Measurements from ENCODE around the gene GJB6. TPM values are rescaled to one million over a fixed set of nuclear protein-coding genes. Genes with fewer than 3 reads are reported as not detected.

GJB6 gene
- total RNA-seq, 4 donors from 2014 or later: 1.6 to 21.5 (median 2.8) TPM; not detected in 1

DNA sequence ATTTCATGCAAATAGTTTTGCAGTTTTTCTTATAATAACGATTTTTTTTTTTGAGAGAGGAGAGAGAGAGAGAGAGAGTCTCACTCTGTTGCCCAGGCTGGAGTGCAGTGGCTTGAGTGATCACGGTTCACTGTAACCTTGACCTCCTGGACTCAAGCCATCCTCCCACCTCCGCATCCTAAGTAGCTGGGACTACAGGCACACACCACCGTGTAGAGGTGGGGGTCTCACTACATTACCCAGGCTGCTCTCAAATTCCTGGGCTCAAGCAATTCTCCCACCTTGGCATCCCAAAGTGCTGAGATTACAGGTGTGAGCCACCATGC lies 26.8 kb upstream of the GJB6 start:
- WGBS, 2 donors (ENCODE audit: low coverage in 1 of 2): 52 to 73% methylated on average over 2 to 4 of the region's 4 CpGs
- TF ChIP-seq EP300 (IDR thresholded peaks at IDR 0.05) (no peak), POLR2A (IDR thresholded peaks at IDR 0.05) (no peak), POLR2AphosphoS5 (IDR thresholded peaks at IDR 0.05) (no peak)
- TF ChIP-seq, protein P1, sequence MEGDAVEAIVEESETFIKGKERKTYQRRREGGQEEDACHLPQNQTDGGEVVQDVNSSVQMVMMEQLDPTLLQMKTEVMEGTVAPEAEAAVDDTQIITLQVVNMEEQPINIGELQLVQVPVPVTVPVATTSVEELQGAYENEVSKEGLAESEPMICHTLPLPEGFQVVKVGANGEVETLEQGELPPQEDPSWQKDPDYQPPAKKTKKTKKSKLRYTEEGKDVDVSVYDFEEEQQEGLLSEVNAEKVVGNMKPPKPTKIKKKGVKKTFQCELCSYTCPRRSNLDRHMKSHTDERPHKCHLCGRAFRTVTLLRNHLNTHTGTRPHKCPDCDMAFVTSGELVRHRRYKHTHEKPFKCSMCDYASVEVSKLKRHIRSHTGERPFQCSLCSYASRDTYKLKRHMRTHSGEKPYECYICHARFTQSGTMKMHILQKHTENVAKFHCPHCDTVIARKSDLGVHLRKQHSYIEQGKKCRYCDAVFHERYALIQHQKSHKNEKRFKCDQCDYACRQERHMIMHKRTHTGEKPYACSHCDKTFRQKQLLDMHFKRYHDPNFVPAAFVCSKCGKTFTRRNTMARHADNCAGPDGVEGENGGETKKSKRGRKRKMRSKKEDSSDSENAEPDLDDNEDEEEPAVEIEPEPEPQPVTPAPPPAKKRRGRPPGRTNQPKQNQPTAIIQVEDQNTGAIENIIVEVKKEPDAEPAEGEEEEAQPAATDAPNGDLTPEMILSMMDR (IDR thresholded peaks at IDR 0.05): no peak
- Histone ChIP-seq H3K27ac (no peak overlapping the region), H3K4me1 (no peaks in the 10 kb centered on the region), H3K27me3 (peaks cover under 1% of the 10 kb centered on the region), H3K9me3 (no peaks in the 10 kb centered on the region), H3K36me3 (no peaks in the 10 kb centered on the region), H3K4me3 (no peak overlapping the region)
- ATAC-seq: no peak

DNA sequence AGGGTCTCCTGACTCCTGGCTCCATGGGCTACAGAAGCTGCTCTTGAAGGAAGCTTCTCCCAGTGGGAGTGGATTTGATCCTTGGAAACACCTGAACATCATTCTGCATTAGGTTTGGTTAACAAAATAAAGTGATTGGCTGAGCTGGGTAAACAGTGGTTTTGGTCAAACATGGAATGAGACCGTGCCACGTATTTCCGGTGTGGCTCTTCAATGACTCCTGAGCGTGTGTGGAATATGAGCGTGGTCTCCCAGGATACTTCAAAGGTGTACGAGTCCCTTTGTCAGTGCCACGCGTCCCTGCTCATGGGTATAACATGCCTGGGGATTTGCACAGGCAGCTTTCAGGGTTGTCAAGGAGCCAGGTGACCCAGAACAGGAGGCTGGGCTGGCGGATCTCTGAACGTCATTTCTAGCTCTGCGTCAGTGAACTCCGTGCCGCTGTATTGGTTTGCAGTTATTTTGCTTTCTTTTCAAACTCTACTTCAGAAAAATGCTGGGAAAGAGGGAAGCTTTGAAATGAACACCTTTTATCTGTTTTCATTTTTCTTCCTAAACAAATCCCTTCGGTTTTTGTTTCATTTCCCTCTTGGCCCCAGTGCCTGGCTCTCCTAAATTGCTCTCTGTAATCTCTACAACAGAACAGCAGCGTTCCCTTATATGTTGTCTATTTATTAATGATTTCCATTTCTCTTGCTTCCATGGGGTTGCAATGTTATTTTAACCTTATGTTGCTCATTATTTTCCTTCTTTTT lies 26.3 kb upstream of the GJB6 start:
- TF ChIP-seq EP300 (IDR thresholded peaks at IDR 0.05) (no peak), POLR2A (IDR thresholded peaks at IDR 0.05) (no peak), POLR2AphosphoS5 (IDR thresholded peaks at IDR 0.05) (no peak)
- TF ChIP-seq, protein P1 (IDR thresholded peaks at IDR 0.05): no peak
- no peak for ATAC-seq
- Histone ChIP-seq H3K4me1 (no peaks in the 10 kb centered on the region), H3K4me3 (no peak overlapping the region), H3K36me3 (no peaks in the 10 kb centered on the region), H3K9me3 (no peaks in the 10 kb centered on the region), H3K27me3 (peaks cover 6% of the 10 kb centered on the region), H3K27ac (no peak overlapping the region)
- 44 to 72% methylated on average over 3 to 15 of the region's 15 CpGs for WGBS, 2 donors (ENCODE audit: low coverage in 1 of 2)

DNA sequence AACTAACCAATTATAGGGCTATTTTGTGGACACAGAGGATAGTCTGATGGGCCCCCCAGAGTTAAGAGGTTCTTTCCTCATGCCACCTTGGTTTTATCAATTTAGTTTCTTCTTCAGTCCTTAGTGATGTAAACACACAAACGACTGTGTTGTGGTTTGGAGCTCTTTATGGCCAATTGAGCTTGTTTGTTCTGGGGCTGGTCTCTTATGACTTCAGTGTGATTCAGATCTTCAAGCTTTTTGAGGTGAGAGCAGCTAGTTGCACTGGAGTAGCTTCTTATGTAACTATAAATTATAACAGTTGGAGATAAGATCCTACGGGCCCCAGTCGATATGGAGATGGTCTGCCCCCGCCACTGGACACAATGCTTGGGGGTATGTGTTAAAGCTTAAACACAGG lies 22.0 kb upstream of the GJB6 start:
- peaks cover 19% of the 10 kb centered on the region for H3K27me3 ChIP-seq
- no peak for TF ChIP-seq POLR2A (IDR thresholded peaks at IDR 0.05)
- no peak for TF ChIP-seq POLR2AphosphoS5 (IDR thresholded peaks at IDR 0.05)
- no peak for TF ChIP-seq EP300 (IDR thresholded peaks at IDR 0.05)
- TF ChIP-seq, protein P1 (IDR thresholded peaks at IDR 0.05): no peak
- ATAC-seq: no peak
- H3K9me3 ChIP-seq: no peaks in the 10 kb centered on the region
- H3K36me3 ChIP-seq: no peaks in the 10 kb centered on the region
- no peak overlapping the region for H3K27ac ChIP-seq
- no peaks in the 10 kb centered on the region for H3K4me1 ChIP-seq
- WGBS, 2 donors (ENCODE audit: low coverage in 1 of 2): 29 to 84% methylated on average over 1 to 4 of the region's 4 CpGs
- no peak overlapping the region for H3K4me3 ChIP-seq

DNA sequence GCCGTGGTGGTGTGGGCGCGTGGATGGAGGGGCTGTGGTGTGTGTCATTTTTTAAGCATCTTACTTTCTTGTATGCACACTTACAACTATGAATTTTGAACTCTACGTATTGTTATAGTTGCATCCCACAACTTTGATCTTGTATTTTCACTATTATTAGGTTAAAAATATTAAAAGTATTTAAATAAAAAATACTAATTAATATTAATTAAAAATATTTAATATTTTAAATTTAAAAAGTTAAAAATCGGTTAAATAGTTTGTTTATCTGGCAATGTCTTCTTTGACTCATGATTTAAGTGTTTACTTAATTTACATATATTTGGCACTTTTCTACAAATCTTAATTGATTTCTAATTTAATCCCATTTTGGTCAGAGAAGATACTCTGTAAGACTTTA lies 17.8 kb upstream of the GJB6 start:
- Histone ChIP-seq H3K27ac (no peak overlapping the region), H3K36me3 (no peaks in the 10 kb centered on the region), H3K9me3 (no peaks in the 10 kb centered on the region), H3K4me3 (no peak overlapping the region), H3K27me3 (peaks cover 19% of the 10 kb centered on the region), H3K4me1 (no peaks in the 10 kb centered on the region)
- TF ChIP-seq, protein P1 (IDR thresholded peaks at IDR 0.05): no peak
- TF ChIP-seq POLR2AphosphoS5 (IDR thresholded peaks at IDR 0.05) (no peak), EP300 (IDR thresholded peaks at IDR 0.05) (no peak), POLR2A (IDR thresholded peaks at IDR 0.05) (no peak)
- 84 to 86% methylated on average over 5 of the region's 5 CpGs for WGBS, 2 donors (ENCODE audit: low coverage in 1 of 2)
- ATAC-seq: no peak

DNA sequence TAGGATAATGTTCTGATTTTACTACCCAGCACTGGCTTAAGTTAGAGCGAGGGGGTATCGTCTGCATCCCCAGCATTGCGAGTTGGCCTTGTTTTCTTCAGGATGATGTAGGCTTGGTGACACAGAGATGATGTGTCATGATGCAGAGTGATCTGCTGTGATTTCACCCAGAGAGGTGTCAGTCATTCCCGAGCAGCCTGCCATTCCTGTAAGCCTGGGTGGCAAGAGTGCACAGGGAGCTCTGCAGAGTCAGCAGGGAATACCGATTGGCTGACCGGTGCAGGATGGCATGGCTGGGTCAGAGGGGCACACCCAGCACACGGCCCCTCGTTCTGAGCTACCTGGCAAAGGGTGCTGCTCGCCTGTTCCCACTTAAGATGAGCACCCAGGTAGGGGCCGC lies 15.8 kb upstream of the GJB6 start:
- Histone ChIP-seq H3K27ac (no peak overlapping the region), H3K27me3 (peaks cover 13% of the 10 kb centered on the region), H3K4me1 (no peaks in the 10 kb centered on the region), H3K4me3 (no peak overlapping the region), H3K9me3 (no peaks in the 10 kb centered on the region), H3K36me3 (no peaks in the 10 kb centered on the region)
- ATAC-seq: no peak
- TF ChIP-seq POLR2AphosphoS5 (IDR thresholded peaks at IDR 0.05): no peak
- TF ChIP-seq EP300 (IDR thresholded peaks at IDR 0.05): no peak
- no peak for TF ChIP-seq POLR2A (IDR thresholded peaks at IDR 0.05)
- TF ChIP-seq, protein P1 (IDR thresholded peaks at IDR 0.05): no peak
- WGBS, 2 donors (ENCODE audit: low coverage in 1 of 2): 77 to 83% methylated on average over 3 to 7 of the region's 10 CpGs

Measured in gastroesophageal sphincter (tissue), 4 donors.